Lung microvascular endothelial cell (primary cell): ENCODE data around the gene OR6V1. TPM values are rescaled to one million over a fixed set of nuclear protein-coding genes. Genes with fewer than 3 reads are reported as not detected.

Experiments used
- DNase-seq, 2 donors: peaks; one replicate each; pipeline versions ENCODE4 v3.0.0 to v3.0.0-alpha.2; 2010; ENCODE audit warnings: low read depth in 2 of 2
- total RNA-seq: library from RNA; depleted of rRNA; stranded (reverse); fragments of >200 nt; gene quantifications from 2 replicates; pipeline ENCODE4 v1.2.1, GENCODE V29; 2014

Gene OR6V1
- total RNA-seq: not detected in 2 replicates

GRCh38 chr7:143052041-143052440, at the start of gene OR6V1:
OR6V1 (plus strand) TSS chr7:143052341; CDS start chr7:143052341, 0 bp downstream.
- no peak for DNase-seq

GRCh38 chr7:143002898-143003297, 49.2 kb upstream of the OR6V1 start:
- no peak for DNase-seq

- peak; percentile 55 to 56 for DNase-seq
Measured at GRCh38 chr7:143003393-143004051, 48.6 kb upstream of the OR6V1 start.

GRCh38 chr7:143005632-143006260, 46.4 kb upstream of the OR6V1 start:
- DNase-seq: no peak

- peak; percentile 64 to 74 for DNase-seq
Measured at GRCh38 chr7:143008007-143008901, 43.9 kb upstream of the OR6V1 start.

- no peak for DNase-seq
Measured at GRCh38 chr7:143012001-143012400, 40.1 kb upstream of the OR6V1 start.

GRCh38 chr7:143012409-143012808, 39.7 kb upstream of the OR6V1 start:
- no peak for DNase-seq

- no peak for DNase-seq
Measured at GRCh38 chr7:143013473-143013872, 38.7 kb upstream of the OR6V1 start.

- peak; percentile 20 to 25 for DNase-seq
Measured at GRCh38 chr7:143013893-143014292, 38.2 kb upstream of the OR6V1 start.

- no peak for DNase-seq
Measured at GRCh38 chr7:143015084-143015483, 37.1 kb upstream of the OR6V1 start.

- DNase-seq: no peak
Measured at GRCh38 chr7:143015926-143016490, 36.1 kb upstream of the OR6V1 start.

GRCh38 chr7:143016996-143017395, 35.1 kb upstream of the OR6V1 start:
- no peak for DNase-seq

GRCh38 chr7:143018931-143019330, 33.2 kb upstream of the OR6V1 start:
- peak; percentile 34 to 57 for DNase-seq

GRCh38 chr7:143023047-143023446, 29.1 kb upstream of the OR6V1 start:
- DNase-seq: no peak

GRCh38 chr7:143025371-143025770, 26.8 kb upstream of the OR6V1 start:
- DNase-seq: no peak

- no peak for DNase-seq
Measured at GRCh38 chr7:143027032-143027431, 25.1 kb upstream of the OR6V1 start, which contains the start of gene OR9A2. OR9A2 (minus strand) TSS chr7:143027132; CDS start chr7:143027132, 0 bp downstream.

- DNase-seq: no peak
Measured at GRCh38 chr7:143027683-143028082, 24.5 kb upstream of the OR6V1 start.

- no peak for DNase-seq
Measured at GRCh38 chr7:143038635-143039034, 13.5 kb upstream of the OR6V1 start.

- no peak for DNase-seq
Measured at GRCh38 chr7:143040209-143040715, 11.9 kb upstream of the OR6V1 start.

GRCh38 chr7:143041346-143041745, 10.8 kb upstream of the OR6V1 start:
- no peak for DNase-seq

GRCh38 chr7:143042159-143042789, 9.9 kb upstream of the OR6V1 start:
- DNase-seq: no peak
